Stimulated activated CD4-positive, alpha-beta T cell treated with anti-CD3 and anti-CD28 coated beads, Interleukin-4, amount 100 ng/mL, for 24 hours (primary cell): ENCODE results near the gene AP2B1.
"Not testable (repeated sequence)": the region's sequence is repeated elsewhere in the genome, so short reads cannot be mapped to it uniquely, and the experiment has no call there.

Experiments
- DNase-seq: peaks from one replicate; pipeline ENCODE4 v3.0.0-alpha.2; 2020

The AP2B1 gene

DNA sequence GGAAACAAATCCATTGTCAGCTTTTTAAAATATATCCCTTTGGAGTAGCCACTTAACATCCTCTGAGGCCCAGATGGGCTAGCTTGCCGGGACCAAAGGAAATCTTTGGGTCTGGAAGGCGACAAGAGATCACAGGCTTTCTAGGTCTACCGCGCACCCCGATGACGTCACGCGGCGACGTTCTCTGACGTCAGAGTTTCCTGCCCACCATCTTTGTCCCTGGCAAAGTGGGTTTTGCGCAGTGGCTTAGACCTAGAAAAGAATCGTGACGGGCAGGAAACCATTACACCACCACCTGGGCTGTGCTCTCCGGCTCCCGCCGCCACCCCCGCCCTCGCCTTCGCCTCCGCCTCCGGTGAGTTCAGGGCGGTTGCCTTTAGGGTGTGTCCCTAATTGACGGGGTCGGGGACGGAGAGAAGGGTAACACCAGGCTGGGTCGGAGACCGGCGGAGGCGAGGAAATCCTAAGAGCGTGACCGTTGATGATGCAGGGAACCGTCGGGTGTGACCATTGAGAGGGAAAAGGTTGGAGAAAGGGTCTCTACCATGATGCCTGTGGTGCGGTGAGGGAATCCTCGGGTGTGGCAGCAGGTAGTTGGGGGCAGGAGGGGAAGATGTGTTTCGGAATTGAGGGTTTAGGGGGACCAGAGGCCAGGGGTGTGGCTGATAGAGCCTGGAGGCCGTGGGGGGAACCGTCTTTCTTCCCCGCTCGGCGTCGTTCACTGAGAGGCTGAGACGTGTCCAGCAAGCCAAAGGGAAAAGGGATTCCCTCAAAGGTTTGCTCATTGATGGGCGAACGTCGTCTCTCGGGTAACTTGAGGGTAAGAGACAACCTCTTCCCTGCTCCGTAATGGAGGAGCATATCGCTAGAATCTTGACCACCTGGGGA is at the start of gene AP2B1:
Gene AP2B1, plus strand, starts transcription at position 249 of the 888 bp plus-strand sequence. CDS start 6,709 bp downstream, outside the sequence.
- DNase-seq = peak; percentile 96

GRCh38 chr17:35537601-35538141 is 49.5 kb upstream of the AP2B1 start, which contains the start of gene SLFN12L:
SLFN12L (minus strand) TSS chr17:35537678; CDS start chr17:35522364, 15,314 bp downstream.
- DNase-seq = peak; percentile 46

- DNase-seq = no peak
Measured at GRCh38 chr17:35539659-35540026, 47.5 kb upstream of the AP2B1 start.

DNA sequence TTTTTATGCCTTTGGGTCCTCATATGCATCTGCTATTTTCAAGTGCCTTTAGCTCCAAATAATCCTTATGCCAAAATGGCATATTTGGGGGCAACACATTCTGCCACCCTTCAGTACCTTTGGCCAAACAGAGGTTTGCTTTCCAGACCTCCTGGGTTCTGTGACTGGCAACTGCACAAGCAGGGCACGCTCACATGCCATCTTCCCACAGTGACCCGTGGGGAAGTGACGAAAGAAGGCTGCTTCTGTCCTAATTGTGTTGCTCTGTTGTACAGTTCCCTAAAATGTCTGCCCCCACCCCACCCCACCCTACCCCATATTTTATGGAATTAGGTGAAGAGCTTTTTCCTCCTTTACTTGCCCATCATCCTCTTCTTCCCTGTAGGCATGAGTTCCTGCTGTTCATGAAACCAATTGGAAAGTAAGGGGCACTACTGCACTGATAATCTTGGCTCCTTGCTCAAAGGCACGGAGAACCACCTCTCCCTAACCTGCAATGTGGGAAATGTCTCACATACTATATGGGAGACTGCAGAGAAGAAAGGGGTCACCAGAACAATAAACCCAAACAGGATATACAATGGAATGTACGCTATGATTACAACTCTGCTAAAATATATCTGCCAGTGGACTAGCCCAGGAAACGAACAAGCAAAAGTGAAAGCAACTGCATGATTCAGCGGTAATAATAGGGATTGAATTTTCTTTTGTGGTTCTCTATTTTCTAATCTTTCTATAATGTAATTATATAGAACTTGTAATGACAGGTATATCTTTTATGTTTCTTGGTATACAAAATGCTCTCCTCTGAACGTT is 46.3 kb upstream of the AP2B1 start:
- peak; percentile 50 for DNase-seq

GRCh38 chr17:35541434-35541833 is 45.7 kb upstream of the AP2B1 start:
- DNase-seq = no peak

GRCh38 chr17:35542990-35543389 is 44.1 kb upstream of the AP2B1 start:
- no peak for DNase-seq

- no peak for DNase-seq
Measured at GRCh38 chr17:35543856-35544255, 43.3 kb upstream of the AP2B1 start.

- no peak for DNase-seq
Measured at GRCh38 chr17:35545150-35545549, 42.0 kb upstream of the AP2B1 start.

DNA sequence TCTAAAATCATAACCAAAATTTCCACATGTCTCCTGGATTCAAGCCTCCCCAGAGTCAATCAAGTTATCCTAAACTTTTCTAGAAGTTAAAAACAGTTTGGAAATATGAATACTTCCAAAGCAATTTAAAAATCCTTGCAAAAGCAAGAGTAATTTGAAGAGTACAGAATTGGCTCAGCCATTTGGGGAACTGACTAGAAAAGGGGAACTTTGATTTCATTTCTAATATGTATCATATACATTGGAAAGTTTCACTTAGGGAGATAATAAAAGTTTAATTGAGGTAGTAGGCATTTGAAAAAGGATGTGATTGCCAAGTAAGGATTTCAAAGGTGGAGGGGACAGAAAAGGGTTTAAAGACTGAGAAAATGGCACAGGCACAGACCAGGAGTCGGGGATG is 40.6 kb upstream of the AP2B1 start:
- DNase-seq = no peak

DNA sequence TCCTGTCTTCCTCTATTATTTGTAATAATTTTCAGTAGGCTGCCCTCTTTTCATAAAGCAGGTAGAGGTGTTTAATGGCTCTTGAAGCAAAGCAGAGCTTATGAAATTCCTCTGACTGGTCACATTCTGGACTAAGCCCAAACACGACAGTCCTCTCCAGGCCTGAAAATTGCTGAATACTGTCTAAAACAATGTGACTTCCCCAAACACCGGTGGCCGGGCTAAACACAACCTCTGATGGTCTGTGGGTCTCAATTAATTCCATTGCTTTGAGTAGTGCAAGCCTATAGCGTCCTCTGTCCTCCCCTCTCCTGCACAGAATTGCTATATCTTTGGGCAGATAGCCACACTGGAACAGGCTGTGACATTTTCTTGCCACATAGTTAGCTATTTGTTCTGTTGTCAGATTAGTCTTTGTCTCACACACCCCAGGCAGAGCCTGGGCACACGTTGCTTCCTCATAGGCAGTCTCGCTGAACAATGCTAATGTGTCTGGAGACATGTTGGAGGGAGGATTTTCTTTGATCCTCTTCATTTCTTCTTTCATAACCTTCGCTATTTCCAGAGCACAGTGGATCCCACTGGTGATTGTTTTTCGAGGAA is 38.8 kb upstream of the AP2B1 start:
- no peak for DNase-seq

GRCh38 chr17:35548978-35549377 is 38.1 kb upstream of the AP2B1 start:
- DNase-seq = no peak

DNA sequence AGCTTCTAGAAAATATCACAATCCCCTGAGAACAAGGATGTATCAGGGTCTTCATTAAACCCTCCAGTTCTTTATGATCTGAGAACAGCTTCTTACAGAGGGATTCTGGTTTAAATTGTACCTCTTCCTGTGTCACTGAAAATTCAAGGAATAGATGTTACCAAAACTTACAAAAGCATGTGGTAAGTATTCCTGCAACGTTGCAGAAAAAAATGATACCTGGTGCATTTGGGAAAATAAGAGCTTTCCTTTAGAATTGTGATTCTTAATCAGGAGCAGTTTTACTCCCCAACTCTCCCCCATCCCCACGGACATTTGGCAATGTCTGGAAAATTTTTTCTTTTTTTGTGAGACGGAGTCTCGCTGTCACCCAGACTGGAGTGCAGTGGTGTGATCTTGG is 33.8 kb upstream of the AP2B1 start:
- DNase-seq = no peak

GRCh38 chr17:35554668-35555067 is 32.5 kb upstream of the AP2B1 start:
- no peak for DNase-seq

GRCh38 chr17:35555691-35556090 is 31.4 kb upstream of the AP2B1 start:
- DNase-seq = no peak

GRCh38 chr17:35557353-35557752 is 29.8 kb upstream of the AP2B1 start:
- DNase-seq = no peak

- DNase-seq = no peak
Measured at GRCh38 chr17:35559495-35560210, 27.5 kb upstream of the AP2B1 start.

GRCh38 chr17:35560703-35561102 is 26.4 kb upstream of the AP2B1 start, which contains the start of gene SLFN14:
SLFN14 (minus strand) TSS chr17:35560819; CDS start chr17:35558062, 2,757 bp downstream.
- no peak for DNase-seq

- not testable (repeated sequence) for DNase-seq
Measured at GRCh38 chr17:35563181-35563580, 23.9 kb upstream of the AP2B1 start.

GRCh38 chr17:35566968-35567367 is 20.2 kb upstream of the AP2B1 start:
- DNase-seq = no peak

DNA sequence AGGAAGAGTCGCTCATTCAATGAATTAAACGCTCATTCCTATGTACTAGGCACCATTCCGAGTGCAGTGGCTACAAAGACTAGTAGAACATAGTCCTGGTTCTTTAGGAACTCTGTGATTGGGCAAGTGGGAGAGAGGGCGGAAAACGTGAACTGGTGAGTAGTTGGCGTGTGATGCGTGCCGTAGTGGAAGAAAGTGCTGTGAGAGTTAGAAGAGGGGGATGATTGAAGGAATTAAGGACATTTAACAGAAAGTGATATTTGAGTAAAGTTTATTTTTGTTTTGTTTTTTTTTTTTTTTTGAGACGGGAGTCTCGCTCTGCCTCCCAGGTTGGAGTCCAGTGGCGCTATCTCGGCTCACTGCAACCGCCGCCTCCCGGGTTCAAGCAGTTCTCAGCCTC is 18.6 kb upstream of the AP2B1 start:
- DNase-seq = peak; percentile 61

GRCh38 chr17:35569405-35569804 is 17.7 kb upstream of the AP2B1 start:
- no peak for DNase-seq

DNA sequence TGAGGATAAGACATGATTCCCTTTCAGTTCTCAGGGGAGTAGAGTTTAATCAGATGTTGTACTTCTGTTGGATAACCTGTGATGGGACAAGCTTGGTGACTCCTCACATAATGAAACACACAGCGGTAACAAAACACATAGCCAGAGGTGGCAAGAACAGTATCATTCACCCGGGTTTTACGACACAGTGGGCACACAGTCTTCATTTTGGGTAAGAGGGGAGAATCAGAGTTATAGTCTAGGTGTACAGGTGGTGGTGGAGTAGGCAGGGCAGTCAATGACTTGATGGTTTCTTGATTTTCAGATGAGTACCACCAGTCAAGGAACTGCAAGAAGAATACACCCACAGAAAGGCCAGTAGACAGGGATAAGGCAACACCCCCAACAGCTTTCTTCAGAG is 11.4 kb upstream of the AP2B1 start:
- no peak for DNase-seq
